AML-193 (cell line): ENCODE measurements around the gene APOBEC2.
A peak's percentile ranks its signal among the peaks of the same experiment; 100 is the strongest.

Source experiments
- DNase-seq, 2 experiments: peaks; one replicate each; lab custom pipeline; 2025; lab: John Stamatoyannopoulos, UW

APOBEC2 gene

GRCh38 chr6:41058783-41059181 lies 5.8 kb downstream of the APOBEC2 start:
- DNase-seq, result no peak

GRCh38 chr6:41059556-41059955 lies 6.6 kb downstream of the APOBEC2 start:
- no peak for DNase-seq

GRCh38 chr6:41061196-41061726 lies 8.3 kb downstream of the APOBEC2 start:
- no peak for DNase-seq

GRCh38 chr6:41062056-41062455 lies 9.1 kb downstream of the APOBEC2 start:
- no peak for DNase-seq

- no peak for DNase-seq
These were observed 10.9 kb downstream of the APOBEC2 start for GRCh38 chr6:41063884-41064285.

- no peak for DNase-seq
These were observed 11.8 kb downstream of the APOBEC2 start for GRCh38 chr6:41064841-41065240.

- DNase-seq, result no peak
These were observed 12.6 kb downstream of the APOBEC2 start for GRCh38 chr6:41065550-41066026.

GRCh38 chr6:41066867-41067304 lies 13.9 kb downstream of the APOBEC2 start:
- peak; percentile 72 for DNase-seq

- DNase-seq, result no peak
These were observed 18.5 kb downstream of the APOBEC2 start for GRCh38 chr6:41071501-41071922.

GRCh38 chr6:41071923-41072835 lies 19.2 kb downstream of the APOBEC2 start, which contains the start of gene OARD1:
Gene OARD1 (minus strand): TSS chr6:41072356. CDS start chr6:41071634, 722 bp downstream.
- DNase-seq, result peak; percentile 100

GRCh38 chr6:41072836-41073202 lies 19.8 kb downstream of the APOBEC2 start, which contains the start of gene NFYA:
Gene NFYA (plus strand): TSS chr6:41072974. CDS start chr6:41079090, 6,116 bp downstream.
- no peak for DNase-seq

- peak; percentile 77 to 85 for DNase-seq
These were observed 20.4 kb downstream of the APOBEC2 start for GRCh38 chr6:41073203-41073967.

GRCh38 chr6:41073968-41074691 lies 21.1 kb downstream of the APOBEC2 start:
- no peak for DNase-seq

GRCh38 chr6:41074692-41075436 lies 21.9 kb downstream of the APOBEC2 start:
- no peak for DNase-seq

- no peak for DNase-seq
These were observed 22.9 kb downstream of the APOBEC2 start for GRCh38 chr6:41075651-41076626.

- DNase-seq, result no peak
These were observed 24.5 kb downstream of the APOBEC2 start for GRCh38 chr6:41077536-41077935.

GRCh38 chr6:41078101-41078500 lies 25.1 kb downstream of the APOBEC2 start:
- DNase-seq, result no peak

GRCh38 chr6:41079080-41079479 lies 26.1 kb downstream of the APOBEC2 start:
- no peak for DNase-seq

- no peak for DNase-seq
These were observed 27.6 kb downstream of the APOBEC2 start for GRCh38 chr6:41080621-41081020.

- DNase-seq, result no peak
These were observed 30.1 kb downstream of the APOBEC2 start for GRCh38 chr6:41083072-41083471.
